ENCODE results near the gene E2F2.

- TF ChIP-seq EZH2phosphoT487 (IDR thresholded peaks at IDR 0.05; ENCODE audit: insufficient read depth, low read depth) (no peak), EZH2 (IDR thresholded peaks at IDR 0.05; ENCODE audit: insufficient read depth, poor library complexity, severe bottlenecking) (no peak)
Measured at GRCh38 chr1:23471473-23472075, 59.5 kb downstream of the E2F2 start.
